A172 (cell line): ENCODE measurements around the gene GNAZ. TPM values are rescaled to one million over a fixed set of nuclear protein-coding genes. Genes with fewer than 3 reads are reported as not detected.

Experiments
- DNase-seq: peaks from one replicate; pipeline ENCODE4 v3.0.0-alpha.2; 2015; ENCODE audit warnings: low spot score
- total RNA-seq: library from RNA; depleted of rRNA; stranded (reverse); fragments of >200 nt; shearing (Covaris generic); gene quantifications from 2 replicates; pipeline ENCODE4 v1.2.3, GENCODE V29; 2014

Gene GNAZ
- total RNA-seq, 1 experiment from 2014 or later: 8.5 TPM

DNA sequence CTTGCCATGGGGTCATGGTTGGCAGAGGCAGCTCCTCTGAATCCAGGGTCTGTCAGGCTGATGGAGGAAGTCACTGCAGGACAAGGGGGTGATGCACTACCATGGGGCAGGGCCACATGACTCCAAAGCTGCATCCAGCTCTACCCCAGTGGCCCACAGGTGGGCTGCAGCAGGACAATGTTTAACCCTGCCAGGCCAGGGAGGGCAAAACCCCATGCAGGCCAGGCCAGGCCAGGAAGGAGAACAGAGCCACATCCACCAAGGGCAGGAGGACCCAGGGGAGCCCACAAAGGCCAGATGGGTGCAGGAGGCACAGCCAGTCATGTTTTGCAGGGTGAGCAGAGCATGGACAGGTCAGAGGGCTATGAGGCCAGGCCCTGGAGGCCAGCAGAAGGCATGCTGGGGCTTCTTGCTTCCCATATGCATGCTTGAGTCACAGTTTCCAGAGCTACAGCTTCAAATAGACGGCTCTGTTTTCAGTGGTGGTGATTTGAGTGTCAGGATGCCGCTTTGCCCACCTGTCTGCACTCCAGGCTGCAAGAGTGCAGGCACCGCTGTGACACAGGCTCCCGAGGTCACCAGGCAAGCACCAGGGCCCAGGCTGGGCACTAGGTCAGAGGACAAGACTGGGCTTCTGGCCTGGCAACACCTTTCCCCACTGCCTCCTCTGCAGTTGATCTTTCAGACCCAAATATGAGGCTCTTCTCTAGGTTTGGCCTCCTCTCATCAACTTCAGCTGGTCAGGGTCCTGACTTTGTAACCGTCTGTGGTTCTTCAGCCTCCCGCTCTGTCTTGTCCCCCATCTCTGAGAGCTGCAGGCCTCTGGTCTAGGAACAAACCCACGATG lies 48.6 kb downstream of the GNAZ start:
- DNase-seq: no peak

DNA sequence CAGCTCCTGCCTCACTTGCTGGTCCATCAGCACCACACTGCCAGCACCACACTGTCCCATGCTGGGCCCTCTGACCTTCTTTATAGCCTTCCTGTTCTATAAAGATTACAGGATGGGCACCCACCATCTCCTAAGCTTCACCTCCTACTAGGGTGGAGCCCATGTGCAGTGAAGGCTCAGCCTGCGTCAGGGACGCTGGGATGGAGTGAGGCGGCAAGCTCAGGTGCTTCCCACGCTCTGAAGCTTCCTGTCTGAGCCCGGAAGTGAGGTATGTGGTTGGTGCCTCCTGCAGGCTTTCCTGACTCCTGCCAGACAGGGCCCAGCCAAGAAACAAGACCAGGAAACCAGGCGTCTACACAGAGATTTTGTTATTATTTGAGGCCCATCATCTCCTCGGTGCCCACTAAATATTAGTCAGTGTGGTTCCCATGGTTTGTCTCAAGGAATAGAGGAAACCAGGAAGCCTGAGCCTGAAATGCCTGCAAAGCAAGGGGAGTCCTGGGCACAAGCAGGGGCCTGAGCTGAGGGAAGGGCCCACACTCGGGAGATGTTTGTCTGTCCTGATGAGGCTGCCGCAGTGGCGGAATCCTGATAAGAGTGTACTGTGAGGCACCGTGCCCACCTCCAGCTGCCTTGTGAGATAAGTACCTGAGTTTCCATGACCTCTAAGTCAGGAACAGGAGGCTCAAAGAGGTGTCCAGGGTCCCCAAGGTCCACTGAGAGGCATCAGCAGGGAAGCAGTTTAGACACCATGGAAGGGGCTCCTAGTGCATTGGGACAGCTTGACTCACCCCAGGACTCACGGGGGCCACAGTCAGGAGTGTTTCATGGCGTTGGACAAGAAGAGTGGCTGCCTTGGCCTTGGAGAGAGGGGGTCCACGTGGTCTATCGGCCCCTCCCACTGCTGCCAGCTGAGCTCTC lies 49.4 kb downstream of the GNAZ start:
- DNase-seq: no peak

DNA sequence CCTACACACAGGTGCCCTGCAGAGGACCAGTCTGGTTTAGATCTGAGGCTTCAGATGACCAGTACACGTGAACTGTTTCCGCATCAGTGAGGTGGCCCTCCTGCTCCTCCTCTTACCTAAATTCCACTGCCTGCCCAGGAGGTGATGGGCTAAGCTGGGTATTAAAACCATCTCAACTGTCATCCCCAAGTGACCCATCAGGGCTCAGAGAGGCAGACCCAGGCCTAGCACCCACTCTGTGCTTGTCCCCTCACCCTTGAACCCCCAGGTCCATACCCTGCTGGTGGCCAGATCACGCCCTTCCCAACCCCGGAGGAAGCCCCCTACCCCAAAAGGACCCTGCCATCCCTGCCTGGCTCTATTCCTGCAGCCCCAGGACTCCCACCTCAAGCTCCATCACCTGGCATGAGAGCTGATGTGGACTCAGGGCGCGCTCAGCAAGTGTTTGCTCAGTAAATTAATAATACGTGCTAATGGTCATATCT lies 50.1 kb downstream of the GNAZ start:
- no peak for DNase-seq

DNA sequence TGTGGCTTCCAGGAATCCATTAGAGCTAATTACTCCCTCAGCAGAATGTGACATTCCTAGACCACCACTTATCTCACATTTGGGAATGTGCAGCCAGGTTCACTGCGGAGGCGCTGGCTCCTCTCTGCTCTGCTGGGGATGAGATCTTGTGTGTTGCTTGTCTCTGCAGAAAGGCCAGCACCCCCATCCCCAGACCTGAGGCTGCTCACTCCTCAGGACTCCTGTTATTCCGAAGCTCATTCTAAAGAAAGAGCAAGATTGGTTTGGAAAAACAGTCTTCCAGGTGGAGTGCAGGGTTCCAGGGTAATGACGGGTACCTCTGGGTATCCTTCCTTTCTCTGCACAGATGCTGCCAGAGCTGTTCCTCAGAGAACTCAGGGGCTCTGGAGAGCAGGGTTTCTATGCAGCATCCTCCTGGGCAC lies 50.7 kb downstream of the GNAZ start:
- DNase-seq: no peak

DNA sequence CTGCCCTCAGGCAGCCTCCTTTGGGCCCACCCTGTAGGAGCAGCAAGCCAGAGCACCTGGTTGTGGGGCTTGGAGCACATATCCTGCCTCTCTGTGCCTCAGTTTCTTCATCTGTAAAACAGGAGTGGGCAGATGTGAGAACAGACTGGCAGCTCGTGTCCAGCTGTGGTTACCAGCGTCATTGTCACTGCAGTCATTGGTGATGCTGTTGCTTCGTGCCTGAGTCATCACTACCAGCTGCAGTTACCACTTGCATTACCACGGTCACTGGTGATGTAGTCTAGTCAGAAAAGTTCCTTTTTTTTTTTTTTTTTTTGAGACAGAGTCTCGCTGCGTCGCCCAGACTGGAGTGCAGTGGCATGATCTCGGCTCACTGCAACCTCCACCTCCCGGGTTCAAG lies 51.1 kb downstream of the GNAZ start:
- DNase-seq: no peak

DNA sequence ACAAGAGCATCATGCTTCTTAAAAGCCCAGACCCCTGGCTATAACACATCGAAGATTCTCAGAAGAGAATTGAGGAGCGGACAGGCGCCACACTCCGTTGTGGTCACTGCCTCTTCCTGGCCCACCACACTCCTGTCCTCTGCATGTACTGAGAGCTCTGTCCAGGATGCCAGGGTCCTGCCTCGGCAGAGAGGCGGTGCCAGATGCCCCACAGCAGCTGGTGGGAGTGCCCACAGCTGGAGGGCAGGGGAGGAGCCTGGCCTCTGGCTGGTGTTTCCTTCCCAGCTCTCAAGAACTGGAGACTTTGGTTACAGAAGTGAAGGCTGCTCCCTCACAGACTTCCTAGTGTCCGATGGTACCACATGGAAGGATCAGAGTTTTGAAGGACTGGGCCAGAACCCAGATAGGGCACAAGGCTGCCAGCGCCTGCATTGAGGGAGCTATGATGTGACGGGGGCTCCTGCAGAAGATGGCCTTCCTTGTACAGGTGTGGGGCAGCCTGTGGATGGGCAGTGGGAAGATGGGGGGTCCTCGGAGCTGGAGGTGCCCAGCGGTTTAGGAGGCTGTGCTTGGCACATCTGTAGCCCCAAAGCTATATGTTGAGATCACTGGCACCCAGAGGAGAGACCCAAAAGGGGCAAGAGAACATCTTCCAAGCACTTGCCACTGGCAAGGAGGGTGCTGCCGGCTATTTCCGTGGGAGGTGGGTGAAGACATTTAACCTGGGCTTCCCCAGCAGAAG lies 52.1 kb downstream of the GNAZ start:
- no peak for DNase-seq

DNA sequence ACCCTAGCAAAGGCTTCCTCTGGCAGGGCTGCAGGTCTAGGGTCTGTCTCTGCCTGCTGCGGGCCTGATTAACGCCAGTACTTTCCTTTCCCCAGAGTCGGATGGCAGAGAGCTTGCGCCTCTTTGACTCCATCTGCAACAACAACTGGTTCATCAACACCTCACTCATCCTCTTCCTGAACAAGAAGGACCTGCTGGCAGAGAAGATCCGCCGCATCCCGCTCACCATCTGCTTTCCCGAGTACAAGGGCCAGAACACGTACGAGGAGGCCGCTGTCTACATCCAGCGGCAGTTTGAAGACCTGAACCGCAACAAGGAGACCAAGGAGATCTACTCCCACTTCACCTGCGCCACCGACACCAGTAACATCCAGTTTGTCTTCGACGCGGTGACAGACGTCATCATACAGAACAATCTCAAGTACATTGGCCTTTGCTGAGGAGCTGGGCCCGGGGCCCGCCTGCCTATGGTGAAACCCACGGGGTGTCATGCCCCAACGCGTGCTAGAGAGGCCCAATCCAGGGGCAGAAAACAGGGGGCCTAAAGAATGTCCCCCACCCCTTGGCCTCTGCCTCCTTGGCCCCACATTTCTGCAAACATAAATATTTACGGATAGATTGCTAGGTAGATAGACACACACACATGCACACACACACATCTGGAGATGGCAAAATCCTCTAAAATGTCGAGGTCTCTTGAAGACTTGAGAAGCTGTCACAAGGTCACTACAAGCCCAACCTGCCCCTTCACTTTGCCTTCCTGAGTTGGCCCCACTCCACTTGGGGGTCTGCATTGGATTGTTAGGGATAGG lies 52.9 kb downstream of the GNAZ start:
- no peak for DNase-seq

DNA sequence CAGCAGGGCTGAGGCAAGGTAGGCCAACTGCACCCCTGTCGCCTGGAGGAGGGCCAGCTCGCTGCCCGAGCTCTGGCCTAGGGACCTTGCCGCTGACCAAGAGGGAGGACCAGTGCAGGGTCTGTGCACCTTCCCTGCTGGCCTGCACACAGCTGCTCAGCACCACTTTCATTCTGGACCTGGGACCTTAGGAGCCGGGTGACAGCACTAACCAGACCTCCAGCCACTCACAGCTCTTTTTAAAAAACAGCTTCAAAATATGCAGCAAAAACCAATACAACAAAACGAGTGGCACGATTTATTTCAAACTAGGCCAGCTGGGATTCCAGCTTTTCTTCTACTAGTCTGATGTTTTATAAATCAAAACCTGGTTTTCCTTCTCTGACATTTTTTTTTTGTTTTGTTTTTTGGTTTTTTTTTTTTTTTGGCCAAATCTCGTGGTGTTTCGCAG lies 53.5 kb downstream of the GNAZ start:
- no peak for DNase-seq

DNA sequence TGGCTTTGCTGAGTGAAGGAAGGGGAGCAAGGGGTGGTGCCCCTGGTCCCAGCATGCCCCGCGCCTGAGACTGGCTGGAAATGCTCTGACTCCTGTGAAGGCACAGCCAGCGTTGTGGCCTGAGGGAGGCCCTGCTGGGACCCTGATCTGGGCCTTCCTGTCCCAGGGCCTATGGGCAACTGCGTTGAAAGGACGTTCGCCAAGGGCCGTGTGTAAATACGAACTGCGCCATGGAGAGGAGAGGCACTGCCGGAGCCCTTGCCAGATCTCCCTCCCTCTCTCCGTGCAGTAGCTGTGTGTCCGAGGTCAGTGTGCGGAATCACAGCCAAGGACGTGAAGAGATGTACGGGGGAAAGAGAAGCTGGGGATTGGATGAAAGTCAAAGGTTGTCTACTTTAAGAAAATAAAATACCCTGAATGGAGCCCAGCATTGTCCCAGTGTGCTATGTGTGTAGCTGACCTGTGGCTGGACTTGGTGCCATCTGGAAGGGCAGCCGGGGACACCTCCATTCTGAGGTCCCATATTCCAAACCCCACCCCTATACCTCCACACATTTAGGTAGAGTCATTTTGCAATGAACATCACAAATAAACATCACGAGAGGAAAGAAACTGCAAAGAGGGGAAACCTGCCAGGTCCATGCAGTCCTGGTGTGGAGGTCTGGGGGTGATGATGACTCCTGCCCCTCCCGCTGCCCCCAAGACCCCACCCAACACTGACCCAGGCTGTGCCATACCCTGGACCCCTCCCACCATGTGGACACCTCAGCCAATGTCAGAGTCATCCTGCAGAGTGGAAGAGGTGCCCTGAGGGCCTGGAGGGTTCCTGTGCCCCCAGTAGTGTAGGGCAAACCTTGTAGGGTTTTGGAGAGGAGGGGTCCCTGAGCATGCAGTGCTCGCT lies 54.5 kb downstream of the GNAZ start:
- DNase-seq: no peak

DNA sequence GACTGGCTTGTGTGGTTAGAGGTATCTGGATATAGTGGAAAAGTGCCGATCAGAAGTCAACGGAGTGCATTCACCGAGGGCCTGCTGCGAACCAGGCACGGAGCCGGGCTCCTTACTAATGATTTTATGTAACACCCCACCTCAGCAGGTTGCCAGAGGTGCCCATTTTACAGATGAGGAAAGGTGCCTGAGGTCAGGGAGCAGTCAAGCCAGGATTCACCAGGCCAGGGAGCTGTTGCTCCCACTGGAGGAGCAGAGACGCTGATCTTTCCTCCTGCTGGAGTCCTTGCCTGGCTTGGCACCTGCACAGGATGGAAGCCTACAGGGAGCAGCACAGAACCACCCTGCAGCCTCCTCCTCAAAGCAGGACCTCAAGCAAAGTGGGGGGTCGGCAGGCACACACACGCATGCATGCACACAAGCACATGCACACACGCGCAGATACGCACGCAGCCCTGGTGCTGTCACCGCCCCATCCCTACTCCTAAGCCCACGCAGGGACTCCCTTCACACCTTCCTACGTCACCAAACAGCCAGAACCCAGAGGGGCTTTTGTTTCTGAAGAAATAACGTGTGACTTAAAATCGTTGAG lies 55.3 kb downstream of the GNAZ start:
- DNase-seq: no peak

DNA sequence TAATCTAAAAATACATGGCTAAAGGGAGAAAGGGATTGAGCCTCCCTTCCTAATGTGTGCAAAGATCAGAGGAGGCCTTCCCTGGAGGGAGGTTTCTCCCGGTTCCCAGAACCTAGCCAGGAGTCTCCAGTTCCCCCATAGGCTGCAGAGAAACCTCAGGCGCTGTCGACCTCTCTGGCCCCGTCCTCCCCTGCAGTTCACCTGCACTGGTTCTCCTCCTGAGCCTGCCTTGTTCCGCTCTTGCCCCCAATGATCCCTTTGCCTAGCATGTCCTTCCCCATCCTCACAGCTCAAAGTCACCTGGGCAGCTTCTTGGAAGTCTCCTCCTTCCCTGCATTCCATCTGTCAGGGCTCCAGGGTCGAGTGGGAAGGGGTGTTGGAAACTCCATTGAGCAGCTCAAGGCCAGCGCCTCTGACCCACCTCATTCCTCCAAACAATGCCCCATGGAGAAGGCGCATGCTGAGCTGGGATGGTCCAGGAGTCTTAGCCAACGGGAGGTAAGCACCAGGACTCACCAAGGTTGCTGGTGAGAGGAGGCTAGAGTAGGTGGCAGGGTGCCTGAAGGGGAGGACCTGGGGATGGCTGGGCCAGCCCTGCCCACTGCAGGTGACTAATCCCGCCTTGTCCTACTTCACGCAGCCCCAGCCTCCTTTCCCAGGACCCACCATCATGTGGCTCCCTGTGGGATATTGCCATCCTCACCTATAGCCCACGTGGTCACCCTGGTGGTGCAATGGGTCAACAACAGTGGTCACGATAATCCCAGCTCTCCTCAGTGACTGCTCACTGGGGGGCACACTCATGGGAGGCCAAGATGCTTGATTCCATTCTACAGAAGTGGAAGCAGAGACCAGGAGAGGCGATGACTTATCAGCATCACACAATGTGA lies 56.1 kb downstream of the GNAZ start:
- DNase-seq: no peak

DNA sequence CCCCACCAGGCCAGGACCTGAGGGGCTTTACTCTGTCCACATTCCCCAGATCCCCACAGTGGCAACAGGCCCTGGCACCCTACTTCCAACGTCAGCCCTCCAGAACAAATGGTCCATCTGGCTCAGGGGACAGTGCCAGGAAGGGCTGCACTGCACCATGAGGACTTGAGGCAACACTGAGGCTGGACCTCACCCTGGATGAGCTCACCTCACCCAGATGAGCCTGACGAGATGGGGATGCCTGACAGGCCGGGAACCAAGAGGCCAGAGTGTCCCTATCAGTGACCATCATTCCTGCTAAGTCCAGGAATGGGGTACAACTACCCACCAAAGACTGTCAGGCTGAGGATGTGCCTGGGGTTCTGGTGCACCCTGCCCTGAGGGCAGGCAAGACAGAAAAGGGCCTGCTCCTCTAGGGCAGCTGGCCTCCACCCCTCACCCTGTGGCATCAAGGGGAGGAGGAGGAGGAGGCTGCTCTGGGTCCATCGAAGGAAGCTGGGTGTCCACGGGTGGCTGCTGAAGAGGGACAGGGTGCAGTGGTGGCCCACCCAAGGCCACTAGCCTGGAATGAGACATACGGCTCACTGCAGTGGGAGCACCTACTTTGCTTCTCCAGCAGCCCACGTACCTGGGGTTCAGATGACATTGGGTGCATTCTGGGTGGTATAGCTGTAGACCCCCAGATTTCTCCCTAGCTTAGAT lies 56.9 kb downstream of the GNAZ start:
- no peak for DNase-seq

DNA sequence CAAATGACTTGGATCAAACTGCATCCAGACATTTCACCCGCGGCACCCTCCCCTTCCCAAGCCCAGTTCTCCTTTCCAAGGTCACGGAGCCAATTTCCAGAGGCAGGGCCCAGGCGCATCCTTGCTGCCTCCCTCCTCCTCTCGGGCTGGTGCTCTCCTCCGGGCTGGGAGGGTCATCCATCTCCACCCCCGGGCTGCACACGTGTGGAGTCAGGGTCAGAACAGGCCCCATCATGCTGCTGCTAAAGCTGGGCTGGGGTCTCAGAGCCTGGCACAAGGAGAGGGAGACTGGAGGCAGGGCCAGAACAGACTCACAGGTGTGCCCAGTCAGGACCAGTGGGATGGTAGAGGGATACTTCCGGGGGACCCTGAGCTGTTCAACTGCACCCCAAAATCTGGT lies 57.5 kb downstream of the GNAZ start:
- no peak for DNase-seq

DNA sequence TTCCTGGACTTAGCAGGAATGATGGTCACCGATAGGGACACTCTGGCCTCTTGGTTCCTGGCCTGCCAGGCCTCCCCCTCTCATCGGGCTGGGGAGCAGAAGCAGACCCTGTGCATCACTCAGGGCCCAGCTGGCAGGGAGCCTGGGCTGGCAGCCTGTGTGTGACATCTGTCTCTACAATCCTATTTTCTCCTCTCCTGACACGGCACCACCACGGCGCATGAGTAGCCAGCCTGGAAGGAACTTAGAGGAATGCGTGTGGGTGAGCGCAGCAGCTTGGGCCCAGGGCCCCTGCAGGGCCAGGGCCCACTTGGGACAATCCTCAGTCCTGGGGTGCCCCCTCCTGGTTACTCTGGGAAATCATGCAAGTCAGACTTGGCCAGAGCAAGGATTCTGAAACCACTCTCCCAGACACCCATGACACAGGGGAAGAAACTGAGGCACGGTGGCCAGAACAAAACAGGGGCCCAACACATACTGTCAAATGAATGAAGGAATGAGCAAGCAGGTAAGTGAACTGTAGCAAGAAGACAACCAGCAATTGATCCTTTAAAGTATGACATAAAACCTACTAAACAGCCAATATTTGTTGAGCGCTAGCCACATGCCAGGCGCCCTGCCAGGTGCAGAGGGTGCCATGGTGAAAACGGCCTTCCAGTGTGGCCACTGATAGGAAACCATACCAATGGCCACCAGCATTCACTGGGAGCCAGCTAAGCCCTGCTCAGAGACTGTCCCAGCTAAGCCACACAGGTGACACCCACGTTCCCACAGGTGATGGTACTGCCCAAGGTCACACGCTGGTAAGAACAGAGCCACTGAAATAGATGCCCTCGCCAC lies 58.2 kb downstream of the GNAZ start:
- DNase-seq: peak; percentile 31

DNA sequence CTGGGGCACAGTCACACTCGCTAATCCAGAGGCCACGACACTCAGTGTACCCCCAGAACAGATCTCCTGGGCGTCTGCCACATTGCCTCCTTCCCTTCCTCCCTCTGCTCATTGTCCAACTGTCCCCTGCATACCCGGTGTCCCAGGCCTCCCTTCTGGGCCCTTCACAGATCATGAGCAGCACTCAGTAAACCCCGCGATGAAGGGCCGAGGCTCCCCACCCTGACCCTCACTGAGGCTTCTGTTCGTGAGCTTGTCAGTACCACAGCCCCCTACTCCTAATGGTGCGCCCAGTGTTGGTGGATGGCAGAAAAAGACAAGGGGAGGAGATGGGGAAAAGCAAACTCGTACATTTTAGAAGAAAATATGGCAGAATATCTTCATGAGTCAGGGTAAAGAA lies 58.8 kb downstream of the GNAZ start:
- no peak for DNase-seq

DNA sequence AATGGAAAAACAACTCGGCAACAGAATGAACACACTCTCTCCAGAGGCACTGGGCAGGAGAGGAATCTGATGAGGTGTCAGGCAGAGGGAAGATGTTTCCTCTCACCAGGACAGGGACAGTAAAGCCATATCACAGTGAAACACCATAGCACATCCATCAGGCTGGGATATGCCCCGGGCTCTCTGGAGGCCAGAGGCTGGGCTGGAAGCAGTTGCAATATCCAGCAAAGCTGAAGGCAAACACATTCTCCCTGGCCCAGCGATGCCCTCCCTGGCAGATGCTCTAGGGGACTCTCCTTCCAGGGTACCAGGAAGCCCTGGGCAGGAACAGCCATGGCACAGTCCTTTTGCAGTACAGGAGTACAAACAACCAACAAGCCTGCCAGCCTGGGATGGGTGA lies 60.4 kb downstream of the GNAZ start:
- no peak for DNase-seq

DNA sequence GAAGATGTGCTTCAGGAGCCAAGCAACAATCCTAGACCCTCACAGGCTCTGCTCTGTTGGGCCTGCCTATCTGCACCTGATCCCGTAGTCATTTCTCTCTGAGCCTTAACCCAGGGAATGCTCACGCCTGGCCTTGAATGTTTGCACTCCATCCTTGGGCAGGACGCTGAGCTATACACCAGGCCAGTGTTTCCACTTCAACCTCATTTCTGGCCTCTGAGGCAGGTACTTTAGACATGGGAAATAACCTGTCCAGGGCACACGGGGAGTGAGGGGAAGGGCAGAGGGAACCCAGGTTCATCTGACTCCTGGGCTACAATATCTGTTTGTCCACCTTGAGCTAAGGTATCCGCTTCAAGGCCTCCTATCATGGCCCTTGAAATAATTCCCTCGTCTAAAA lies 61.6 kb downstream of the GNAZ start:
- DNase-seq: no peak
